ENCODE measurements around the gene ZNF862.

DNA sequence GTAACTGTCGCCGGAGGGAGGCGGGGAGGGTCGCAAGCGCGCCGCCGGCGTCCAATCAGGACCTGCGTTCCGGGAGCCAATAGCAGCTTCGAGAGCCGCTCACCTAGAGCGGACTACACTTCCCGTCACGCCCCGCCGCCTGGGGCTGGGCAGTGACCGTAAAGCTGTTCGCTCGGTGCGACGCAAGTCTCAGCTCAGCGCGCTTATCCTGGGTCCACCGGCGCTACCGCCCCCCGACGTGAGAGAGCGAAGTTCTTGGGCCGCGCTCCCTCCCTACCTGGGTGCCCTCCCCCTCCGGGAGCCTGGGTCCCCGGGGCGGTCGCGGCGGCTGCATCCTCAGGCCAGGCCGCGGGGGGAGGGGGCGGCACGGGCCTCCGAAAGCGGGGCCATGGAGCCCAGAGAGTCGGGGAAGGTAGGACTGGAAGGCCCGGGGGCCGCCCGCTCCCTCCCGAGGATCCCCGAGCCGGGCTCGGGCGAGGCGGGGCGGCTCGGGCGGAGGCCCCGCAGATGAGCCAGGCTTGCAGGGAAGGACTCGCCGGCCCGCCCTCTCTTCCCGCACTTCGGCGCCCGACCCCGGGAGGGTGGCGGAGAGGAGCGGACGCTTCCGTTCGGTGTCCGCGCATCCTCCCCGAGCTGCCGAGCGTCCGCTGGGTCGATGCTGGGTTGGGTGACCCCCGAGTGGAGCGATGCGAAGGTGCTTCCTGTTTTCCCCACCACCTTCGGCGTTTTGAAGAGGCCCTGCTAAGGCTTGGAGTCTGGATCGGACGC, at the start of gene ZNF862:
- TF ChIP-seq POLR2A (IDR thresholded peaks at IDR 0.05), result peak; percentile 51 to 57
- no peak for TF ChIP-seq CTCF (IDR thresholded peaks at IDR 0.05)
- TF ChIP-seq POLR2AphosphoS5 (IDR thresholded peaks at IDR 0.05), result peak; percentile 85 to 98 (median 89)
